HFFc6 (cell line): ENCODE results near the gene GTF2H3. TPM values are rescaled to one million over a fixed set of nuclear protein-coding genes. Genes with fewer than 3 reads are reported as not detected.

Experiments used
- DNase-seq: peaks from one replicate; pipeline ENCODE4 v3.0.0-alpha.2; 2018
- H3K27ac Mint-ChIP-seq: 2 replicates; pipeline ENCODE4 v1.8.0; 2020; ENCODE audit warnings: mild to moderate bottlenecking, mixed read lengths
- H3K27me3 Mint-ChIP-seq: 2 replicates; pipeline ENCODE4 v1.8.0; 2021; ENCODE audit warnings: mild to moderate bottlenecking, moderate library complexity, mixed read lengths; ENCODE audit not compliant: insufficient read depth
- H3K36me3 Mint-ChIP-seq: 2 replicates; pipeline ENCODE4 v1.8.0; 2021; ENCODE audit warnings: low read depth, mixed read lengths
- H3K4me1 Mint-ChIP-seq: 2 replicates; pipeline ENCODE4 v1.8.0; 2020; ENCODE audit warnings: low read depth, mixed read lengths
- H3K4me3 Mint-ChIP-seq: 2 replicates; pipeline ENCODE4 v1.8.0; 2020; ENCODE audit warnings: mild to moderate bottlenecking, moderate library complexity, mixed read lengths
- H3K9me3 Mint-ChIP-seq: 2 replicates; pipeline ENCODE4 v1.8.0; 2020; ENCODE audit warnings: mild to moderate bottlenecking, mixed read lengths
- total RNA-seq, 6 experiments: library from RNA; stranded (reverse); fragmentation: NEBNext Ultra II Directional; extraction: Animal tissue kit (Norgen Biotek cat#: 25700); gene quantifications; 2 replicates in 1 of 6; 3 replicates in 5 of 6; pipeline ENCODE4 v1.2.3, GENCODE V29; 2021
- TF ChIP-seq, protein P1 (sequence below): fragments of 200-600 bp; sonication (generic); IDR thresholded peaks from 2 replicates; pipeline ENCODE4 v1.5.0; 2021; ENCODE audit warnings: antibody characterized with exemption, mild to moderate bottlenecking

GTF2H3 gene
- total RNA-seq, 6 experiments from 2014 or later, result 34.9 to 47.5 (median 43.0) TPM

DNA sequence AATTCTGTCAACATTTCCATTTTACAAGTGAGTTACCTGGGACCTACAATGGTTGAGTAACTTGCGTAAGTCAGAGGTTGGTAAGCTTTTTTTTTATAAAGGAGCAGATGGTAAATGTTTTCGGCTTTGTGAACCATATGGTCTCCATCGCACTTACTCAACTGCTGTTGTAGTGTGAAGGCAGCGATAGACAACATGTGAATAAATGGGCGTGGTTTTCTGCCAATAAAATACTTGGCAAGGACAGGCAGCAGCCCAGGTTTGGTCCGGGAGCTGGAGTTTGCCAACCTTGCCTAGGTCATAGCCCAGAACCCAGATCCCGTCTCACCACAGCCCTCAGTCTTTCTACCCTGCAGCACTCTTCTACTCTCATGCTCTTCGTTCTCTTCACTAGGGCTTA, 25.4 kb upstream of the GTF2H3 start:
- Mint-ChIP-seq H3K4me3 (no peak overlapping the region), H3K27ac (no peak overlapping the region), H3K36me3 (peaks cover 31% of the 10 kb centered on the region), H3K27me3 (no peaks in the 10 kb centered on the region), H3K9me3 (no peaks in the 10 kb centered on the region), H3K4me1 (peaks cover 2% of the 10 kb centered on the region)
- TF ChIP-seq, protein P1, sequence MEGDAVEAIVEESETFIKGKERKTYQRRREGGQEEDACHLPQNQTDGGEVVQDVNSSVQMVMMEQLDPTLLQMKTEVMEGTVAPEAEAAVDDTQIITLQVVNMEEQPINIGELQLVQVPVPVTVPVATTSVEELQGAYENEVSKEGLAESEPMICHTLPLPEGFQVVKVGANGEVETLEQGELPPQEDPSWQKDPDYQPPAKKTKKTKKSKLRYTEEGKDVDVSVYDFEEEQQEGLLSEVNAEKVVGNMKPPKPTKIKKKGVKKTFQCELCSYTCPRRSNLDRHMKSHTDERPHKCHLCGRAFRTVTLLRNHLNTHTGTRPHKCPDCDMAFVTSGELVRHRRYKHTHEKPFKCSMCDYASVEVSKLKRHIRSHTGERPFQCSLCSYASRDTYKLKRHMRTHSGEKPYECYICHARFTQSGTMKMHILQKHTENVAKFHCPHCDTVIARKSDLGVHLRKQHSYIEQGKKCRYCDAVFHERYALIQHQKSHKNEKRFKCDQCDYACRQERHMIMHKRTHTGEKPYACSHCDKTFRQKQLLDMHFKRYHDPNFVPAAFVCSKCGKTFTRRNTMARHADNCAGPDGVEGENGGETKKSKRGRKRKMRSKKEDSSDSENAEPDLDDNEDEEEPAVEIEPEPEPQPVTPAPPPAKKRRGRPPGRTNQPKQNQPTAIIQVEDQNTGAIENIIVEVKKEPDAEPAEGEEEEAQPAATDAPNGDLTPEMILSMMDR, result no peak
- DNase-seq, result no peak

DNA sequence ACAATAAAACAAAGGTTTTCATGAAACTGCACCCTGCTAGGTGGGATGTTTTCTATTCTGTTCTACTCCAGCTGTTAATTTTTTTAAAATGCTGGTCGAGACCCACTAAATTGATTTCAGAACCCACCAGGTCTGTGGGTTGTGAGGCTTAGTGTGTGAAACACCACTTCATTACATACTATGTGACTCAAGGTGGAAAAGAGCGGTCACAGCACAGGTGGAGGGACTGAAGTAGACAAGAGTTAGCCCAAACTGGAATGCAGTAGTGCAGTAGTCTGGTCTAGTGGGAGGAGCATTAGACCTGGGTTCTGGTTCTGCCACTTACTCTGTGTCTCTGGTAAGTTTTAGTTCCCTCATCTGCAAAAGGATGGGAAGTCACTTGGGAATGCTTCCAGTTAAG, 19.5 kb upstream of the GTF2H3 start:
- peaks cover 14% of the 10 kb centered on the region for H3K4me1 Mint-ChIP-seq
- TF ChIP-seq, protein P1, result no peak
- H3K9me3 Mint-ChIP-seq, result no peaks in the 10 kb centered on the region
- no peak overlapping the region for H3K4me3 Mint-ChIP-seq
- peaks cover 33% of the 10 kb centered on the region for H3K36me3 Mint-ChIP-seq
- H3K27ac Mint-ChIP-seq, result peak overlapping the region; percentile 72
- H3K27me3 Mint-ChIP-seq, result no peaks in the 10 kb centered on the region; the same call in 1 of the 2 replicates
- no peak for DNase-seq

DNA sequence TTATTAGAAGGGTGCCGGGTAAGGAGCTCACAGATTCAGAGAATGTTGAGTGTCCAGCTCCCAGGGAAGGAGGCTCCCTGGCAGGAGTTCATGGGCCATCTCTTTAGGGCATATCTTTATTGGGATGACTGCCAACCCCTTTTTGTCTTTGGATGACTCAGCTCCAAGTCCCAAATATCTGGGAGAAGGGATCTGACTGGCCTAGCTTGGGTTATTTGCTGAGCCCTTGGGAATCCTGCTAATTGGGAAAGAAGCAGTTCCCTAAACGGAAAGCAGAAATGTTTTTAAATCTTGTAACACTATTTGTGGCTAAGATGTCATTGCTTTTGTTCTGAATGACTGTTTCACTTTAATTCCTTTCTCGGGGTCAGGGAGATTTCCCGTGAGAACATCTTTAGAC, 19.1 kb upstream of the GTF2H3 start:
- peak; percentile 75 for DNase-seq
- TF ChIP-seq, protein P1, result no peak

DNA sequence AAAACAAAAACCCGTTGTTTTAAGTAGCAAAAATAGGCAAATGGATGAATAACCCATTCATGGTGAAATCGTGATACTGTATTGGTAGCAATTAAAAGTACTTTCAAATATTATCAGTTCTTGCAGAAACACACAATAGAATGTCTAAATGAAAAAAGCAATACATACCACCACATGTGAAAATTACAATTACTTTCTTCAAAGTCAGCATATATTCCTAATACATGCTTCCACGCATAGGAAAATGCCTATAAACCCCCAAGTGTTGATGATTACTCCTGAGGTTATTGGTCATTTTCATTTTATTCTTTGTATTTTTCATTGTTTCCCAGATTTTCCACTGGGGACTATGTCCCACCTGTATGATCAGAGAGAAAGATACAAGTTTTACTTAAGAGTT, 16.5 kb upstream of the GTF2H3 start:
- H3K36me3 Mint-ChIP-seq, result peaks cover 47% of the 10 kb centered on the region
- H3K27ac Mint-ChIP-seq, result peak overlapping the region; percentile 24; the same call in 1 of the 2 replicates
- no peak overlapping the region for H3K4me3 Mint-ChIP-seq
- TF ChIP-seq, protein P1, result no peak
- H3K9me3 Mint-ChIP-seq, result no peaks in the 10 kb centered on the region
- H3K27me3 Mint-ChIP-seq, result peaks cover 3% of the 10 kb centered on the region; the same call in 1 of the 2 replicates
- peaks cover 28% of the 10 kb centered on the region for H3K4me1 Mint-ChIP-seq
- no peak for DNase-seq

More for the DNA sequence above, 19.1 kb upstream of the GTF2H3 start:
- H3K9me3 Mint-ChIP-seq, result no peaks in the 10 kb centered on the region
- H3K27me3 Mint-ChIP-seq, result no peaks in the 10 kb centered on the region; the same call in 1 of the 2 replicates
- H3K36me3 Mint-ChIP-seq, result peaks cover 37% of the 10 kb centered on the region
- no peak overlapping the region for H3K4me3 Mint-ChIP-seq
- peak overlapping the region; percentile 72 for H3K27ac Mint-ChIP-seq
- peaks cover 14% of the 10 kb centered on the region for H3K4me1 Mint-ChIP-seq

DNA sequence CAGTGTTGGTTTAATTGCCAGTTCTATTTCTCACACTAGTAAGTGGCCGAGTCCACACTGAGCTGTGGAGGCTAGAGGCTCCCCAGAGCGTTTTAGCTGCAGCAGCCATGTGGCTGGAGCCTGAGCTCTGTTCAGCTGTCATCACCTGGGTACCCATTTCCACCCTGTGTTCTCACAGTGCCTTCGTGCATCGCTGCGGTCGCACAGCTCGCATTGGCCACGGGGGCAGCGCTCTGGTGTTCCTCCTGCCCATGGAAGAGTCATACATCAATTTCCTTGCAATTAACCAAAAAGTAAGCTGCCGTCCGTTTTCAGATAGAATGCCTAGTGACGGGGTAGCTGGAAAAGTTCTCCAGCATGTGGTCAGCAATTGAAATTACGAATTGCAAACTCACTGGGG, 16.0 kb upstream of the GTF2H3 start:
- DNase-seq, result no peak
- Mint-ChIP-seq H3K27ac (no peak overlapping the region; the same call in 1 of the 2 replicates), H3K36me3 (peaks cover 43% of the 10 kb centered on the region), H3K27me3 (peaks cover 4% of the 10 kb centered on the region), H3K9me3 (no peaks in the 10 kb centered on the region), H3K4me3 (no peak overlapping the region), H3K4me1 (peaks cover 28% of the 10 kb centered on the region)
- TF ChIP-seq, protein P1, result no peak
